Mesendoderm (in vitro differentiated cells): Measurements from ENCODE around the gene GALNS.

Experiments
- DNase-seq: peaks from one replicate; pipeline ENCODE4 v3.0.0; 2013
- H2AK5ac ChIP-seq: 2 replicates; pipeline ENCODE4 v1.6.1; 2013; ENCODE audit warnings: low read length, inconsistent platforms
- H2BK120ac ChIP-seq: 2 replicates; pipeline ENCODE4 v1.6.1; 2013; ENCODE audit warnings: low read depth, mild to moderate bottlenecking, low read length, moderate library complexity, mixed read lengths
- H2BK15ac ChIP-seq: replicated peaks from 2 replicates; pipeline ENCODE4 v1.6.1; 2013; ENCODE audit warnings: low read depth, mild to moderate bottlenecking, moderate library complexity
- H2BK5ac ChIP-seq: 2 replicates; pipeline ENCODE4 v1.6.1; 2013; ENCODE audit warnings: low read length, inconsistent platforms
- H3K18ac ChIP-seq: 2 replicates; pipeline ENCODE4 v1.6.1; 2013; ENCODE audit warnings: mild to moderate bottlenecking, low read length, mixed read lengths
- H3K23ac ChIP-seq: one replicate; pipeline ENCODE4 v1.6.1; 2013; ENCODE audit warnings: low read length
- H3K27ac ChIP-seq: 2 replicates; pipeline ENCODE4 v1.5.1; 2013; ENCODE audit warnings: low read depth, mild to moderate bottlenecking, inconsistent platforms, low read length, moderate library complexity
- H3K27me3 ChIP-seq: 2 replicates; pipeline ENCODE4 v1.6.1; 2013; ENCODE audit warnings: low read length, control low read depth, mild to moderate bottlenecking, inconsistent platforms; ENCODE audit not compliant: insufficient read depth, poor library complexity
- H3K36me3 ChIP-seq: 2 replicates; pipeline ENCODE4 v1.6.1; 2013; ENCODE audit warnings: low read length, inconsistent platforms; ENCODE audit not compliant: control insufficient read depth, insufficient read depth
- H3K4ac ChIP-seq: one replicate; pipeline ENCODE4 v1.6.1; 2013; ENCODE audit warnings: low read depth, mild to moderate bottlenecking, low read length, moderate library complexity
- H3K4me1 ChIP-seq: 2 replicates; pipeline ENCODE4 v1.6.1; 2013; ENCODE audit warnings: low read depth, low read length, inconsistent platforms; ENCODE audit not compliant: control insufficient read depth
- H3K4me2 ChIP-seq: 2 replicates; pipeline ENCODE4 v1.6.1; 2013; ENCODE audit warnings: low read length
- H3K4me3 ChIP-seq: 2 replicates; pipeline ENCODE4 v1.5.1; 2013; ENCODE audit warnings: mild to moderate bottlenecking, low read length
- H3K56ac ChIP-seq: one replicate; pipeline ENCODE4 v1.6.1; 2013; ENCODE audit warnings: low read length
- H3K79me1 ChIP-seq: 2 replicates; pipeline ENCODE4 v1.6.1; 2013; ENCODE audit warnings: low read length, inconsistent platforms
- H3K79me2 ChIP-seq: 2 replicates; pipeline ENCODE4 v1.6.1; 2013; ENCODE audit warnings: mild to moderate bottlenecking, low read length; ENCODE audit not compliant: control insufficient read depth, insufficient read depth
- H3K9ac ChIP-seq: 2 replicates; pipeline ENCODE4 v1.6.1; 2013; ENCODE audit warnings: low read length, inconsistent platforms
- H4K5ac ChIP-seq: one replicate; pipeline ENCODE4 v1.6.1; 2013; ENCODE audit warnings: low read length
- H4K8ac ChIP-seq: one replicate; pipeline ENCODE4 v1.6.1; 2013; ENCODE audit warnings: low read depth, mild to moderate bottlenecking, control low read depth, low read length, moderate library complexity
- WGBS: extraction: QIAGEN DNeasy Blood & Tissue Kit; methylation state at CpG from one replicate; pipeline ENCODE4 v1.1.7; 2013; ENCODE audit warnings: low lambda C conversion rate, missing lambda C conversion rate; ENCODE audit not compliant: insufficient coverage; ENCODE audit errors: extremely low coverage; 5-methylcytosine and 5-hydroxymethylcytosine counted together

The GALNS gene

GRCh38 chr16:88799569-88800276 lies 57.0 kb downstream of the GALNS start:
- no peaks in the 10 kb centered on the region for H3K27me3 ChIP-seq
- peaks cover 1% of the 10 kb centered on the region for H3K79me1 ChIP-seq
- no peak for DNase-seq
- no peak overlapping the region for H3K4ac ChIP-seq
- no peaks in the 10 kb centered on the region for H3K4me1 ChIP-seq
- H4K5ac ChIP-seq = no peak overlapping the region
- no peak overlapping the region for H3K4me3 ChIP-seq
- no peaks in the 10 kb centered on the region for H3K36me3 ChIP-seq
- H3K23ac ChIP-seq = no peak overlapping the region
- no peak overlapping the region for H2BK15ac ChIP-seq
- no peak overlapping the region for H3K4me2 ChIP-seq
- H2BK120ac ChIP-seq = no peak overlapping the region
- no peak overlapping the region for H2BK5ac ChIP-seq
- H3K18ac ChIP-seq = no peak overlapping the region
- H4K8ac ChIP-seq = no peak overlapping the region
- no peak overlapping the region for H2AK5ac ChIP-seq
- no peak overlapping the region for H3K9ac ChIP-seq
- no peak overlapping the region for H3K27ac ChIP-seq
- H3K56ac ChIP-seq = no peak overlapping the region
- WGBS = no CpG with 5 or more reads among the region's 17 CpGs
- peaks cover 7% of the 10 kb centered on the region for H3K79me2 ChIP-seq

DNA sequence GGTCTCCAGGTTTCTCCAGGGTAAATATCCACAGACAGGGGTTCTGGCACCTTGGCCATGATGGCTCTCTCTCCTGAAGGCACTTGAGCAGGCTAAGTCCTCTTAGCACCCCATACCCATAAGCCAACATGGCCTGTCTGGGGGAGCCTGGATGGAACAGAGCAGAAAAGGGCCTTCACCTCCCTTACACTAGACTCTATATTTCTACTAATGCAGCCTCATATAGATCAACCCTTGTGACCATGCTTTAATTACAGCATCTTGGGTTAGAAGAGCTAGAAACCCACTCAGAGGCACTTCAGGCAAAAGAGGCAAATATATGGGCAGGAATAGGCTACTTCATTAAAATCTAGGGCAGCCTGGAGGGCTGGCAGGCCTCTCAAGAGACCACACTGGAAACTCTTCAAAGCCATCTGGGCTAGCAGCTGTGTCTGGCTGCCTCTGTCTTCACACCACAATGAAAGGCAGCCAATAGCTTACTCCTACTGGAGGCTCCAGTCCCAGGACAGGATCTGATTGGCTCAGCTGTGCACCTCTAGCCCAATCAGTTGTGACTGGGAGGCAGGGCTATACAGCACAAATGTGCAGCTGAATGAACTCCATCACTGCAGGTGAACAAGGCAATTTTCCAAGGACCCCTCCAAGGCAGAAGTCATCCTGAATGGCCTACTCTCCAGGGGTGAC lies 57.8 kb downstream of the GALNS start:
- Histone ChIP-seq H3K79me1 (no peaks in the 10 kb centered on the region), H4K8ac (no peak overlapping the region), H2AK5ac (no peak overlapping the region), H3K79me2 (no peaks in the 10 kb centered on the region), H3K4ac (no peak overlapping the region), H3K27me3 (no peaks in the 10 kb centered on the region), H3K23ac (no peak overlapping the region), H3K4me3 (no peak overlapping the region), H4K5ac (no peak overlapping the region), H3K56ac (no peak overlapping the region), H2BK15ac (no peak overlapping the region), H3K36me3 (no peaks in the 10 kb centered on the region), H3K18ac (no peak overlapping the region), H2BK120ac (no peak overlapping the region), H2BK5ac (no peak overlapping the region), H3K4me1 (no peaks in the 10 kb centered on the region), H3K9ac (no peak overlapping the region), H3K27ac (no peak overlapping the region), H3K4me2 (no peak overlapping the region)
- DNase-seq = no peak

DNA sequence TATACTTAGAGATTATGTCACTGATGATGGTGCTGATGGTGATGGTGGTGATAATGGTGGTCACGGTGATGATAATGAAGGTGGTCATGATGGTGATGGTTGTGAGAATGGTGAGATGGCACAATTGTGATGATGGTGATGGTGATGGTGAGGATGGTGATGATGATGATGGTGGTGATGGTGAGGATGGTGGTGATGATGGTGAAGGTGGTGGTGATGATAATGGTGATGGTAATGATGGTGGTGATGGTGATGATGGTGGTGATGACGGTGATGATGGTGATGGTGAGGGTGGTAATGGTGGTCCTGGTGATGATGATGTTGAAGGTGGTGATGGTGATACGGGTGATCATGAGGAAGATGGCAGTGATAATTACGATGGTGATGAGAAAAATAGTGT lies 58.7 kb downstream of the GALNS start:
- H3K79me2 ChIP-seq = no peaks in the 10 kb centered on the region
- H3K56ac ChIP-seq = no peak overlapping the region
- no peak overlapping the region for H2BK5ac ChIP-seq
- H4K8ac ChIP-seq = no peak overlapping the region
- no peak overlapping the region for H3K27ac ChIP-seq
- no peak overlapping the region for H3K18ac ChIP-seq
- H2AK5ac ChIP-seq = no peak overlapping the region
- H3K27me3 ChIP-seq = no peaks in the 10 kb centered on the region
- no peak overlapping the region for H3K4me2 ChIP-seq
- 100% methylated on average over 1 of the region's 4 CpGs for WGBS
- no peak overlapping the region for H3K4me3 ChIP-seq
- H4K5ac ChIP-seq = no peak overlapping the region
- no peak overlapping the region for H2BK120ac ChIP-seq
- no peak overlapping the region for H3K23ac ChIP-seq
- H3K9ac ChIP-seq = no peak overlapping the region
- no peaks in the 10 kb centered on the region for H3K36me3 ChIP-seq
- no peak overlapping the region for H2BK15ac ChIP-seq
- DNase-seq = no peak
- no peaks in the 10 kb centered on the region for H3K4me1 ChIP-seq
- H3K4ac ChIP-seq = no peak overlapping the region
- H3K79me1 ChIP-seq = no peaks in the 10 kb centered on the region

DNA sequence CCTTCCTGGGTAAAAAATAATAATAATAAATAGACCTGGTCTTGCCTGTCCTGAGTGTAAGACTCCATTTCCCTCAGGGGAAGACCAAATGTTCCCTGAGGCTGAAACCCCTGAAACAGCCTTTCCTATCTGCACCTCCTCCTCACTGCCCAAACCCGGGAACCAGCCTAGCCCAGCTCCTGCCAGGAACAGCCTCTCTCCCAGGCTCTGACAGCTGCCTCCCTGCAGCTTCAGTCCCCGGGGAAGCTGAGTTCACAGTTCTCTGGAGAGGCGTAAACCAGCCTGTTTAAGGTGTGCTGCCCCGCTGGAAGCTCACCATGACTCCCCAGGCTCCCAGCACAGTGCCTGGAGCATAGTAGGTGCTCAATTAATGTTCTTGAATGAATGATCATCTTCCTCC lies 60.5 kb downstream of the GALNS start:
- H3K9ac ChIP-seq = no peak overlapping the region
- no peak overlapping the region for H3K27ac ChIP-seq
- no CpG with 5 or more reads among the region's 4 CpGs for WGBS
- H3K18ac ChIP-seq = no peak overlapping the region
- no peak overlapping the region for H2BK120ac ChIP-seq
- DNase-seq = no peak
- H3K36me3 ChIP-seq = no peaks in the 10 kb centered on the region
- no peak overlapping the region for H3K4me2 ChIP-seq
- no peak overlapping the region for H2BK5ac ChIP-seq
- H3K4ac ChIP-seq = no peak overlapping the region
- no peaks in the 10 kb centered on the region for H3K4me1 ChIP-seq
- H3K79me2 ChIP-seq = no peaks in the 10 kb centered on the region
- H3K4me3 ChIP-seq = no peak overlapping the region
- no peak overlapping the region for H4K5ac ChIP-seq
- no peaks in the 10 kb centered on the region for H3K79me1 ChIP-seq
- H2AK5ac ChIP-seq = no peak overlapping the region
- no peak overlapping the region for H4K8ac ChIP-seq
- no peak overlapping the region for H3K56ac ChIP-seq
- H2BK15ac ChIP-seq = no peak overlapping the region
- no peaks in the 10 kb centered on the region for H3K27me3 ChIP-seq
- no peak overlapping the region for H3K23ac ChIP-seq

GRCh38 chr16:88793251-88793954 lies 63.3 kb downstream of the GALNS start:
- H3K23ac ChIP-seq = no peak overlapping the region
- no peaks in the 10 kb centered on the region for H3K27me3 ChIP-seq
- no peak overlapping the region for H2BK15ac ChIP-seq
- no peak overlapping the region for H4K5ac ChIP-seq
- H3K4me2 ChIP-seq = no peak overlapping the region
- H4K8ac ChIP-seq = no peak overlapping the region
- no peak overlapping the region for H3K18ac ChIP-seq
- H3K79me2 ChIP-seq = no peaks in the 10 kb centered on the region
- H3K36me3 ChIP-seq = no peaks in the 10 kb centered on the region
- no peak overlapping the region for H2AK5ac ChIP-seq
- H3K4me3 ChIP-seq = no peak overlapping the region
- no peak overlapping the region for H2BK120ac ChIP-seq
- H3K9ac ChIP-seq = no peak overlapping the region
- no peak overlapping the region for H2BK5ac ChIP-seq
- H3K27ac ChIP-seq = no peak overlapping the region
- WGBS = no CpG with 5 or more reads among the region's 35 CpGs
- no peaks in the 10 kb centered on the region for H3K79me1 ChIP-seq
- DNase-seq = no peak
- H3K56ac ChIP-seq = no peak overlapping the region
- H3K4ac ChIP-seq = no peak overlapping the region
- H3K4me1 ChIP-seq = peaks cover 2% of the 10 kb centered on the region
